Stimulated activated naive CD8-positive, alpha-beta T cell treated with anti-CD3 and anti-CD28 coated beads, Interleukin-15, Interleukin-2, amounts not matched to agents 100 ng/mL and 50 ng/mL, for 24 hours (primary cell): ENCODE data around the gene GPR3.

ENCODE experiments used
- H3K27ac Mint-ChIP-seq: one replicate; pipeline ENCODE4 v1.8.0; 2021; ENCODE audit warnings: mild to moderate bottlenecking, mixed read lengths
- H3K27me3 Mint-ChIP-seq: one replicate; pipeline ENCODE4 v1.8.0; 2021; ENCODE audit warnings: mixed read lengths
- H3K36me3 Mint-ChIP-seq: one replicate; pipeline ENCODE4 v1.8.0; 2021; ENCODE audit warnings: low read depth, mixed read lengths
- H3K4me1 Mint-ChIP-seq: one replicate; pipeline ENCODE4 v1.8.0; 2021; ENCODE audit warnings: low read depth, mixed read lengths
- H3K4me3 Mint-ChIP-seq: one replicate; pipeline ENCODE4 v1.8.0; 2021; ENCODE audit warnings: mild to moderate bottlenecking, mixed read lengths
- H3K9me3 Mint-ChIP-seq: one replicate; pipeline ENCODE4 v1.8.0; 2021; ENCODE audit warnings: mixed read lengths

The GPR3 gene, protein sequence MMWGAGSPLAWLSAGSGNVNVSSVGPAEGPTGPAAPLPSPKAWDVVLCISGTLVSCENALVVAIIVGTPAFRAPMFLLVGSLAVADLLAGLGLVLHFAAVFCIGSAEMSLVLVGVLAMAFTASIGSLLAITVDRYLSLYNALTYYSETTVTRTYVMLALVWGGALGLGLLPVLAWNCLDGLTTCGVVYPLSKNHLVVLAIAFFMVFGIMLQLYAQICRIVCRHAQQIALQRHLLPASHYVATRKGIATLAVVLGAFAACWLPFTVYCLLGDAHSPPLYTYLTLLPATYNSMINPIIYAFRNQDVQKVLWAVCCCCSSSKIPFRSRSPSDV

DNA sequence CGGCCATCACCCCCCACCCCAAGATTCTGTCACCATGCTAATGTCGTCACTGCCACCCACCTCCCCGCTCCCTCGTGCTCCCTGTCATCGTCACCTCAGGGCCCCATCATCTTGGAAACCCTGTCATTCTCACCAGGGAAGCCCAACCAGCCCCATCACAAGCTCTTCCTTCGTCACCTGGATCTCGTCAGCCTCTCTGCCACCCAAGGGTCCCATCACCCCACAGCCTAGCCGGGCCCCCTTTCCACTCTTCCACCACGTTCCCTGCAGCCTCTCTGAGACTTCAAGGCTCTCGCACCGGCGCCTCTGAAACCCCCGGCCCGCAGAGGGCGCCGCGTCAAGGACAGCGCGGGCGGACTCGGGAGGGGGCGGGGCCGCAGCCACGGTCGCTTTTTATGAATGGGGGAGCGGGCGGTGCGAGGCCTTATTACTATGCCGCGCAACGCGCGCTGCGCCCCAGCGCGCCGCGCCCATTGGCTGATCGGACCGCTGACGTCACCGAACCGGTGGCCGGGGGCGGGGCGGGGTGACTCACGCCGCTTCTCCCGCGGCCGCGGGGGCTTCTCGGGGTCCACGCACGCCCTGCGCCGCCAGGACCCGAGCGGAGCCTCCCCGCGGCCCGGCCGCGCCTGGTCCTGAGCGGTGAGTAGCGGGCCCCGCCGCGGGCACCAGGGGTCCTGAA, at the start of gene GPR3:
TSS of gene GPR3 (plus strand) at position 527 of the 682 bp plus-strand sequence. CDS start 1,177 bp downstream, outside the sequence.
- Mint-ChIP-seq H3K9me3 (no peaks in the 10 kb centered on the region), H3K4me3 (peak within 1 kb of the TSS; percentile 85), H3K27ac (peak within 1 kb of the TSS; percentile 96), H3K36me3 (no peaks in the 10 kb centered on the region), H3K27me3 (no peaks in the 10 kb centered on the region), H3K4me1 (peaks cover 17% of the 10 kb centered on the region)

- Mint-ChIP-seq H3K36me3 (peaks cover 3% of the 10 kb centered on the region), H3K27me3 (no peaks in the 10 kb centered on the region), H3K4me3 (peak overlapping the region; percentile 87), H3K9me3 (no peaks in the 10 kb centered on the region), H3K27ac (peak overlapping the region; percentile 87), H3K4me1 (peaks cover 62% of the 10 kb centered on the region)
Observed at GRCh38 chr1:27342778-27343638, 49.4 kb upstream of the GPR3 start.

- H3K36me3 Mint-ChIP-seq, result peaks cover 3% of the 10 kb centered on the region
- peak overlapping the region; percentile 87 for H3K27ac Mint-ChIP-seq
- peak overlapping the region; percentile 87 for H3K4me3 Mint-ChIP-seq
- peaks cover 62% of the 10 kb centered on the region for H3K4me1 Mint-ChIP-seq
- H3K27me3 Mint-ChIP-seq, result no peaks in the 10 kb centered on the region
- H3K9me3 Mint-ChIP-seq, result no peaks in the 10 kb centered on the region
Observed at GRCh38 chr1:27343639-27344025, 48.8 kb upstream of the GPR3 start.

GRCh38 chr1:27345272-27345671, 47.1 kb upstream of the GPR3 start:
- Mint-ChIP-seq H3K27ac (no peak overlapping the region), H3K4me1 (peaks cover 50% of the 10 kb centered on the region), H3K27me3 (no peaks in the 10 kb centered on the region), H3K9me3 (no peaks in the 10 kb centered on the region), H3K4me3 (no peak overlapping the region), H3K36me3 (peaks cover 3% of the 10 kb centered on the region)

- H3K27ac Mint-ChIP-seq, result peak overlapping the region; percentile 14
Observed at GRCh38 chr1:27346357-27346756, 46.1 kb upstream of the GPR3 start.

DNA sequence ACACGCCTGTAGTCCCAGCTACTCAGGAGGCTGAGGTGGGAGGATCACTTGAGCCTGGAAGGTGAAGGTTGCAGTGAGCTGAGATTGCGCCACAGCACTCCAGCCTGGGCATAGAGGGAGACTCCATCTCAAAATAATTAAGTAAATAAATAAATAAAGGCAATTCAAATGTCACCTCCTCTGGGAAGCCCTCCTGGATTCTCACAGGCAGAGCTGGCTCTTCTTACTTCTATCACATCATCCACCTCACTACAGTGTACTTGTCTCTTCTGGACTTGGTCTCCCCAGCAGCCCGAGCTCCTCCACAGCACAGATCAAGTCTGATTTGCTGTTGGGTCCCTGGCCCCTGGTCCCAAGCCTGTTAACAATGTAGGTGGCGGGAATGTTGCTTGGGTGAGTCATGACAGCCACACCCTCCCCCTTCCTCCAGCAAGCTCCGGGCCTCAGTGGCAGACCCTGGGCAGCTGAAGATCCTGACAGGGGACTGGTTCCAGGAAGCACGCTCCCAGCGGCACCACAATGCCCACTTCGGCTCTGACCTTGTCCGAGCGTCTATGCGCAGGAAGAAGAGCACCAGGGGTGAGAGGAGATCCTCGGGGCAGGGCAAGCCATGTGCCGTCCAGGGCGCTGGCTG, 45.3 kb upstream of the GPR3 start:
- Mint-ChIP-seq H3K36me3 (peaks cover 3% of the 10 kb centered on the region), H3K4me3 (no peak overlapping the region), H3K27me3 (no peaks in the 10 kb centered on the region), H3K4me1 (peaks cover 33% of the 10 kb centered on the region), H3K27ac (no peak overlapping the region), H3K9me3 (no peaks in the 10 kb centered on the region)

More at GRCh38 chr1:27346357-27346756, 46.1 kb upstream of the GPR3 start:
- no peaks in the 10 kb centered on the region for H3K9me3 Mint-ChIP-seq
- peaks cover 3% of the 10 kb centered on the region for H3K36me3 Mint-ChIP-seq
- no peaks in the 10 kb centered on the region for H3K27me3 Mint-ChIP-seq
- peaks cover 39% of the 10 kb centered on the region for H3K4me1 Mint-ChIP-seq
- no peak overlapping the region for H3K4me3 Mint-ChIP-seq

- H3K4me1 Mint-ChIP-seq, result peaks cover 13% of the 10 kb centered on the region
- no peak overlapping the region for H3K4me3 Mint-ChIP-seq
- no peaks in the 10 kb centered on the region for H3K27me3 Mint-ChIP-seq
- peaks cover 3% of the 10 kb centered on the region for H3K36me3 Mint-ChIP-seq
- H3K9me3 Mint-ChIP-seq, result no peaks in the 10 kb centered on the region
- H3K27ac Mint-ChIP-seq, result no peak overlapping the region
Observed at GRCh38 chr1:27348861-27349783, 43.3 kb upstream of the GPR3 start.

GRCh38 chr1:27349784-27350662, 42.4 kb upstream of the GPR3 start:
- H3K27ac Mint-ChIP-seq, result no peak overlapping the region
- H3K4me1 Mint-ChIP-seq, result peaks cover 8% of the 10 kb centered on the region
- peaks cover 3% of the 10 kb centered on the region for H3K36me3 Mint-ChIP-seq
- no peaks in the 10 kb centered on the region for H3K9me3 Mint-ChIP-seq
- no peak overlapping the region for H3K4me3 Mint-ChIP-seq
- H3K27me3 Mint-ChIP-seq, result no peaks in the 10 kb centered on the region

DNA sequence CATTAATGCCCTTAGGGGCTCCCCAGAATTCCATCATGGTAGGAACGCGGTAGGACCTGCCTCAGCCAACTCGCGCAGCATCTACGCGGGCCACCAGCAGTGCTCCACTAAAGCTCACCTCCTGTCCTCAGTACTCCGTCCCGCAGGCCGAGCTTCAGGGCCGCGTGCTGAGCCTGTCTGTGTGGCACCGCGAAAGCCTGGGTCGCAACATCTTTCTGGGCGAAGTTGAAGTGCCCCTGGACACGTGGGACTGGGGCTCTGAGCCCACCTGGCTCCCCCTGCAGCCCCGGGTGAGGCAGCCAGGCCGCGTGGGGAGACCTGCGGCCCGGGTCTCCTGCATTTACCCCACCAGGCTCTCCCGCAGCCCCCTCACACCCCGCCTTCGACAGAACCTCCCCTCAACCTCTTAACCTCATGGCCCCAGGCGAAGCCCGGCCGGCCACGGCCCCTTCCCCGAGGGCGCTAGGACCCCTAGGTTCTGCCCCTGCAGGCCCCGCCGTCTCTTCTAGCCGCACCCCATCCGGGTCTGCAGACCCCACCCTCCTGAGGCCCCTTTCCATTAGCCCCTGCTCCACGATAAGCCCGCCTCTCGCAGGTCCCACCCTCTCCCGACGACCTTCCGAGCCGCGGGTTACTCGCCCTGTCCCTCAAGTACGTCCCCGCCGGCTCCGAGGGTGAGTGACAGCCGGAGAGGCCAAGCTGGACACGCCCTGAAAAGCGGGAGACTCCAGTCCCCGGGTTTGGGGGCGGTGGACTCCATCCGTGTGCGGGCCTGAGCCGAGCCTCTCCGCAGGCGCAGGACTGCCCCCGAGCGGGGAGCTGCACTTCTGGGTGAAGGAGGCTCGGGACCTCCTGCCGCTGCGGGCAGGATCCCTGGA, 41.5 kb upstream of the GPR3 start:
- no peak overlapping the region for H3K27ac Mint-ChIP-seq
- H3K9me3 Mint-ChIP-seq, result no peaks in the 10 kb centered on the region
- H3K4me1 Mint-ChIP-seq, result peaks cover 14% of the 10 kb centered on the region
- no peaks in the 10 kb centered on the region for H3K27me3 Mint-ChIP-seq
- H3K36me3 Mint-ChIP-seq, result peaks cover 3% of the 10 kb centered on the region
- no peak overlapping the region for H3K4me3 Mint-ChIP-seq

DNA sequence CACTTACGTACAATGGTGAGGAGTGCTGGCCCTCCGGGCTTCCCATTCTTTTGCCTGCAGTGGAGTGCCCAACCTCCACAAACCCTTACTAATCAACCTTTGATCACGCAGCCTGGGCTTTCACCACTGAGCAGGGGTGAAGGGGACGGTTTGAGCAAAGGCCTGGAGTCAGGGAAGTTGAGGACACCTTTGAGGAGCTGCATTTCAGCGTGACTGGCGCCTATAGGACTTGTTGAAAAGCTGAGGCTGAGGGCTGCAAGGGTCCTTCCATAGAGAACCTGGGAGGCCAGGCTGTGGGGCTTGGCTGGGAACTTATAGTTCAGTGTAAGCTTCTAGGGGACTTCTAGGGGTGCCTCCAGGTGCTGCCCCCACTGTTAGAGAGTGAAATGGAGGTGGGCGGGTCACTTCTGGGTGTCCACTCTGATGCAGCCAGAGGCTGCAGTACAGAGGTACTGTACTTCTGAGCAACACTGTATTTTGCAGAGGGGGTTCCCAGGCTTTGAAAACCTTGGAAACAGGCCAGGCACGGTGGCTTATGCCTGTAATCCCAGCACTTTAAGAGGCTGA, 40.8 kb upstream of the GPR3 start:
- Mint-ChIP-seq H3K4me1 (peaks cover 20% of the 10 kb centered on the region), H3K27me3 (no peaks in the 10 kb centered on the region), H3K36me3 (peaks cover 3% of the 10 kb centered on the region), H3K27ac (no peak overlapping the region), H3K9me3 (no peaks in the 10 kb centered on the region), H3K4me3 (no peak overlapping the region)

DNA sequence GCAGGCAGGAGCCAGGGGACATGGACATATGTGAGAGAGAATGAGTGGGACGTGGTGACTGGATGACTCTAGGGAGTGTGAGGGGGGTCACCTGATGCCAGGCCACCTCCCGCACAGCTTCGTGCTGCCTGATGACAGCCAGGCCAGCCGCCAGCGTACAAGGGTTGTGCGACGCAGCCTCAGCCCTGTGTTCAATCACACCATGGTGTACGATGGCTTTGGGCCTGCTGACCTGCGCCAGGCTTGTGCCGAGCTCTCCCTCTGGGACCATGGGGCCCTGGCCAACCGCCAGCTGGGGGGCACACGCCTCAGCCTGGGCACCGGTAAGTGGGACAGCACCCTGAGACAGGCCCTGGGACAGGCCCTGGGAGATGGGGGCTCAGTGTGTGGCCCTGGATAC, 39.3 kb upstream of the GPR3 start:
- no peaks in the 10 kb centered on the region for H3K36me3 Mint-ChIP-seq
- H3K4me1 Mint-ChIP-seq, result peaks cover 30% of the 10 kb centered on the region
- no peaks in the 10 kb centered on the region for H3K27me3 Mint-ChIP-seq
- H3K27ac Mint-ChIP-seq, result no peak overlapping the region
- H3K4me3 Mint-ChIP-seq, result no peak overlapping the region
- H3K9me3 Mint-ChIP-seq, result no peaks in the 10 kb centered on the region

DNA sequence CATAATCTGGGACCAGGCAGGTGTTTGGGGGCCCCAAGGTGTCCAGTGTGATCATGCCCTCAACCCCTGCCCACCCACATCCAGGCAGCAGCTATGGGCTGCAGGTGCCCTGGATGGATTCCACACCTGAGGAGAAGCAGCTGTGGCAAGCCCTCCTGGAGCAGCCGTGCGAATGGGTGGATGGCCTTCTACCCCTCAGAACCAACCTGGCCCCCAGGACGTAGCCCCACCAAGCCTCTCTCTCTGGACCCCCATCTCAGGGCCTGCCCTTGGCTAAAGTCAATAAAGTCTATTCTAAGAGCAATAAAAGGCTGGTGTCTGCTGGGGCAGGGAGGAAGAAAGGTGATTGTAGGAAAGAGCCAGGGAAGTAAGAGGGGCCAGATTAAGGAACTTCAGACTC, 38.8 kb upstream of the GPR3 start:
- Mint-ChIP-seq H3K27ac (no peak overlapping the region), H3K4me1 (peaks cover 30% of the 10 kb centered on the region), H3K4me3 (no peak overlapping the region), H3K9me3 (no peaks in the 10 kb centered on the region), H3K27me3 (no peaks in the 10 kb centered on the region), H3K36me3 (no peaks in the 10 kb centered on the region)
